IMR-90 (cell line): ENCODE data around the gene ARPP21. TPM values are rescaled to one million over a fixed set of nuclear protein-coding genes. Genes with fewer than 3 reads are reported as not detected.

Source experiments
- ATAC-seq: fragments of 200-7000 bp; cut with Tn5 transposase; 2 replicates; pipeline ENCODE4 v1.9.1; 2020; ENCODE audit warnings: low read depth, mild to moderate bottlenecking, moderate library complexity
- BruUV-seq: library from RNA; stranded (reverse); fragments of 400-500 nt; replicated peaks from 2 replicates; lab custom pipeline; 2021; lab: Mats Ljungman, UMichigan
- CTCF ChIA-PET: fragments of 300-600 bp; formaldehyde crosslinking; extraction: SDS; loops from one replicate; lab custom pipeline; 2021; ENCODE audit warnings: antibody characterized with exemption; lab: Yijun Ruan, JAX
- POLR2A ChIA-PET: fragments of 300-600 bp; sonication (Branson Sonifier 250); formaldehyde crosslinking; loops from one replicate; lab custom pipeline; 2022; ENCODE audit warnings: antibody characterized with exemption; ENCODE audit not compliant: unreplicated experiment; lab: Charles Lee
- DNase-seq: peaks from one replicate; pipeline ENCODE4 v3.0.0; 2013
- H2AFZ ChIP-seq: replicated peaks from 2 replicates; pipeline ENCODE3; 2013; ENCODE audit warnings: low read length, mild to moderate bottlenecking; ENCODE audit not compliant: poor library complexity
- H2AK5ac ChIP-seq: 2 replicates; pipeline ENCODE4 v1.6.1; 2013; ENCODE audit warnings: low read depth, low read length, inconsistent platforms
- H2AK9ac ChIP-seq: replicated peaks from 2 replicates; pipeline ENCODE3; 2013; ENCODE audit warnings: mild to moderate bottlenecking, low read depth, low read length, moderate library complexity; ENCODE audit not compliant: poor library complexity
- H2BK120ac ChIP-seq: 2 replicates; pipeline ENCODE4 v1.6.1; 2013; ENCODE audit warnings: low read depth, low read length, inconsistent platforms
- H2BK15ac ChIP-seq: 3 replicates; pipeline ENCODE4 v1.6.1; 2013; ENCODE audit warnings: low read depth, low read length, inconsistent platforms
- H2BK20ac ChIP-seq: 2 replicates; pipeline ENCODE4 v1.6.1; 2013; ENCODE audit warnings: low read depth, mild to moderate bottlenecking, inconsistent platforms, low read length, moderate library complexity
- H2BK5ac ChIP-seq: 2 replicates; pipeline ENCODE4 v1.6.1; 2013; ENCODE audit warnings: mild to moderate bottlenecking, low read depth, low read length, inconsistent platforms; ENCODE audit not compliant: poor library complexity, severe bottlenecking
- H3K14ac ChIP-seq: replicated peaks from 2 replicates; pipeline ENCODE4 v1.6.1; 2013; ENCODE audit warnings: low read depth, low read length, inconsistent platforms
- H3K18ac ChIP-seq: 2 replicates; pipeline ENCODE4 v1.6.1; 2013; ENCODE audit warnings: low read depth, low read length, control low read depth
- H3K23ac ChIP-seq: 2 replicates; pipeline ENCODE4 v1.6.1; 2013; ENCODE audit warnings: low read depth, low read length, inconsistent platforms
- H3K27ac ChIP-seq: 2 replicates; pipeline ENCODE4 v1.5.1; 2013; ENCODE audit warnings: mild to moderate bottlenecking, control low read depth, low read length; ENCODE audit not compliant: insufficient read depth
- H3K27me3 ChIP-seq: 2 replicates; pipeline ENCODE4 v1.6.1; 2013; ENCODE audit warnings: low read length; ENCODE audit not compliant: control insufficient read depth, insufficient read depth
- H3K36me3 ChIP-seq: 2 replicates; pipeline ENCODE4 v1.6.1; 2013; ENCODE audit warnings: low read length, mixed read lengths; ENCODE audit not compliant: control insufficient read depth, insufficient read depth
- H3K4ac ChIP-seq: 2 replicates; pipeline ENCODE4 v1.6.1; 2013; ENCODE audit warnings: low read depth, low read length, inconsistent platforms
- H3K4me1 ChIP-seq: 2 replicates; pipeline ENCODE4 v1.6.1; 2013; ENCODE audit warnings: low read length, mixed read lengths; ENCODE audit not compliant: control insufficient read depth, insufficient read depth
- H3K4me2 ChIP-seq: 2 replicates; pipeline ENCODE4 v1.6.1; 2013; ENCODE audit warnings: low read depth, mild to moderate bottlenecking, control low read depth, low read length, moderate library complexity
- H3K4me3 ChIP-seq: 2 replicates; pipeline ENCODE4 v1.5.1; 2013; ENCODE audit warnings: low read depth, mild to moderate bottlenecking, control low read depth, low read length, moderate library complexity; ENCODE audit not compliant: insufficient read depth
- H3K56ac ChIP-seq: 2 replicates; pipeline ENCODE4 v1.6.1; 2013; ENCODE audit warnings: low read length, inconsistent platforms; ENCODE audit not compliant: insufficient read depth; ENCODE audit errors: extremely low read depth
- H3K79me1 ChIP-seq, 2 experiments: 2 replicates each; pipeline ENCODE4 v1.6.1; 2013; ENCODE audit warnings: low read length in 2 of 2, inconsistent platforms in 1 of 2, low read depth in 1 of 2
- H3K9ac ChIP-seq: 2 replicates; pipeline ENCODE4 v1.6.1; 2013; ENCODE audit warnings: low read depth, low read length, control low read depth
- H3K9me1 ChIP-seq: 2 replicates; pipeline ENCODE4 v1.6.1; 2013; ENCODE audit warnings: low read length, inconsistent platforms; ENCODE audit not compliant: insufficient read depth
- H3K9me3 ChIP-seq: 2 replicates; pipeline ENCODE4 v1.6.1; 2013; ENCODE audit warnings: low read length; ENCODE audit not compliant: control insufficient read depth, insufficient read depth
- H4K20me1 ChIP-seq: 2 replicates; pipeline ENCODE4 v1.6.1; 2013; ENCODE audit warnings: low read length, inconsistent platforms; ENCODE audit not compliant: insufficient read depth
- H4K5ac ChIP-seq: 2 replicates; pipeline ENCODE4 v1.6.1; 2013; ENCODE audit warnings: mild to moderate bottlenecking, low read depth, low read length, control low read depth
- H4K8ac ChIP-seq, 2 experiments: 2 replicates each; pipeline ENCODE4 v1.6.1; 2013; ENCODE audit warnings: low read depth in 2 of 2, low read length in 2 of 2, control low read depth in 1 of 2, inconsistent platforms in 1 of 2
- H4K91ac ChIP-seq: 2 replicates; pipeline ENCODE4 v1.6.1; 2013; ENCODE audit warnings: low read depth, low read length, inconsistent platforms; ENCODE audit not compliant: insufficient read depth
- BHLHE40 ChIP-seq: fragments of 150-350 bp; IDR thresholded peaks from 2 replicates; pipeline ENCODE4 v1.6.1; 2016; ENCODE audit warnings: mild to moderate bottlenecking, low read depth, low read length
- CHD1 ChIP-seq: IDR thresholded peaks from 2 replicates; pipeline ENCODE4 v1.6.1; 2012; ENCODE audit warnings: low read depth, low read length, improper control_type of control experiment
- MXI1 ChIP-seq: IDR thresholded peaks from 2 replicates; pipeline ENCODE4 v1.6.1; 2012; ENCODE audit warnings: low read depth, mild to moderate bottlenecking, low read length, moderate library complexity, borderline replicate concordance
- RAD21 ChIP-seq: IDR thresholded peaks from 2 replicates; pipeline ENCODE4 v1.6.1; 2012; ENCODE audit warnings: low read length, improper control_type of control experiment
- RFX5 ChIP-seq: IDR thresholded peaks from 2 replicates; pipeline ENCODE4 v1.8.0; 2012; ENCODE audit warnings: low read depth, mild to moderate bottlenecking, low read length, moderate library complexity
- SMC3 ChIP-seq: fragments of 150-350 bp; IDR thresholded peaks from 2 replicates; pipeline ENCODE4 v1.6.1; 2016; ENCODE audit warnings: low read depth, mild to moderate bottlenecking, antibody characterized with exemption, low read length, moderate library complexity
- WGBS, 2 experiments: methylation state at CpG; one replicate each; pipeline versions ENCODE4 v1.1.5 to v1.1.7; 2013; ENCODE audit warnings: missing lambda C conversion rate in 2 of 2; ENCODE audit not compliant: insufficient read length in 1 of 2; ENCODE audit errors: extremely low coverage in 2 of 2; 5-methylcytosine and 5-hydroxymethylcytosine counted together
- dilution Hi-C: fragments of 300-500 bp; cut with HindIII; formaldehyde crosslinking; loops from one replicate; pipeline ENCODE4 v1.14.3; 2018; ENCODE audit warnings: low sequenced_read_pairs; ENCODE audit not compliant: unreplicated experiment
- in situ Hi-C: fragments of 300-500 bp; cut with MboI; formaldehyde crosslinking; loops from 3 replicates; pipeline ENCODE4 v1.14.3; 2019; ENCODE audit warnings: low sequenced_read_pairs, inconsistent platforms, mixed read lengths
- intact Hi-C: fragments of 100-400 bp; cut with micrococcal nuclease; formaldehyde crosslinking; loops from 2 replicates; pipeline ENCODE4 v1.10.0; 2022
- polyA plus RNA-seq, 3 experiments: library from polyadenylated mRNA; depleted of rRNA; stranded (reverse); fragments of >200 nt; gene quantifications; 2 replicates each; pipeline ENCODE4 v1.2.3, GENCODE V29; 2012; ENCODE audit warnings: low replicate concordance in 1 of 3
- total RNA-seq: library from RNA; depleted of rRNA; stranded (reverse); fragments of >200 nt; gene quantifications from 2 replicates; pipeline ENCODE4 v1.2.3, GENCODE V29; 2012

ARPP21 gene
- total and polyA plus RNA-seq, 2 of the 4 experiments (the other 2 are of a cell fraction), result not detected

DNA sequence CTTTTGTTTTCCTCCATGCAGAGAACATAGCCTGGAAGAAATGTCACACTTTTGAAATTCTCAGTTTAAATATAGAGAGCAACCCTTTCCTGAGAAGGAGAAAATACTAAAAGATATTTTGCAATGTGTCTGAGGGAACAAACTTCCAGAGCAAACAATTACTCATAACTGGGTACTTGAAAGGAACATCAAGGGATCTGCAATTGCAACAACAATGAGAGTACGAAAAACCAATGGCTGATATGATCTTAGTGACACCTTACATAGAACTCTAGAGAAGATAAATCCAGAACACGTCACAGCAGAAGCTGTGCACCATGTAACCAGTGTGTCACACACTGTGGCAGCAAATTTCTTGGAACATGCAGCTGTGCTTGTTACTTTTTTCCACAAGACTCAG lies 14.6 kb upstream of the ARPP21 start:
- Histone ChIP-seq H2BK15ac (no peak overlapping the region), H3K4me1 (no peaks in the 10 kb centered on the region), H3K9me3 (0 out of 2 replicates have a peak, but pooled peaks cover 2% of the 10 kb centered on the region), H2BK5ac (no peak overlapping the region), H4K91ac (no peak overlapping the region), H3K9ac (no peak overlapping the region), H3K9me1 (no peaks in the 10 kb centered on the region), H3K4me2 (no peak overlapping the region), H3K27me3 (no peaks in the 10 kb centered on the region), H2BK20ac (no peak overlapping the region), H3K56ac (no peak overlapping the region), H2AK5ac (no peak overlapping the region), H4K5ac (no peak overlapping the region), H3K4me3 (no peak overlapping the region), H3K79me1 (no peaks in the 10 kb centered on the region), H3K18ac (no peak overlapping the region), H3K4ac (no peak overlapping the region), H3K23ac (no peak overlapping the region), H2AK9ac (no peak overlapping the region), H4K20me1 (no peaks in the 10 kb centered on the region), H3K14ac (no peak overlapping the region), H2AFZ (no peak overlapping the region), H4K8ac (no peak overlapping the region), H3K36me3 (no peaks in the 10 kb centered on the region), H2BK120ac (no peak overlapping the region), H3K27ac (no peak overlapping the region)
- no peak for TF ChIP-seq BHLHE40
- no peak for TF ChIP-seq RFX5
- no peak for TF ChIP-seq CHD1
- no peak for TF ChIP-seq RAD21
- no peak for TF ChIP-seq MXI1
- TF ChIP-seq SMC3, result no peak
- CTCF ChIA-PET, result interaction anchor here (0.5 kb wide), 1 partner anchor 676 kb away, joined by 3 read pairs; no protein-coding TSS in a partner anchor
- POLR2A ChIA-PET, result interaction anchor here (0.6 kb wide), 1 partner anchor 525 kb away, joined by 5 read pairs; no protein-coding TSS in a partner anchor
- WGBS, 2 experiments, result no CpG with 5 or more reads among the region's 2 CpGs
- in situ Hi-C loops, result no loop called here
- intact Hi-C loops, result no loop called here
- ATAC-seq, result no peak
- no peak for DNase-seq
- dilution Hi-C loops, result no loop called here
- no TSS peak for BruUV-seq
